Stimulated activated naive CD4-positive, alpha-beta T cell treated with Interleukin-2 at 50 U/mL for 16 hours (primary cell): ENCODE results near the gene SLC12A5.
"Not testable (repeated sequence)": the region's sequence is repeated elsewhere in the genome, so short reads cannot be mapped to it uniquely, and the experiment has no call there.

Experiments used
- DNase-seq: peaks from one replicate; lab custom pipeline; 2025; lab: John Stamatoyannopoulos, UW

The SLC12A5 gene

GRCh38 chr20:46028772-46029371 lies at the start of gene SLC12A5:
TSS of gene SLC12A5 (plus strand) at chr20:46029215. CDS start at chr20:46029345, 130 bp downstream.
- no peak for DNase-seq

GRCh38 chr20:45981261-45981660 lies 47.8 kb upstream of the SLC12A5 start:
- DNase-seq, result no peak

- no peak for DNase-seq
Measured at GRCh38 chr20:45983279-45983743, 45.7 kb upstream of the SLC12A5 start.

GRCh38 chr20:45985573-45985972 lies 43.4 kb upstream of the SLC12A5 start:
- no peak for DNase-seq

- DNase-seq, result peak; percentile 66
Measured at GRCh38 chr20:45987108-45987780, 41.8 kb upstream of the SLC12A5 start.

- DNase-seq, result not testable (repeated sequence)
Measured at GRCh38 chr20:45988830-45989229, 40.2 kb upstream of the SLC12A5 start.

GRCh38 chr20:45991616-45992015 lies 37.4 kb upstream of the SLC12A5 start:
- DNase-seq, result no peak

GRCh38 chr20:45993197-45993951 lies 35.6 kb upstream of the SLC12A5 start:
- DNase-seq, result no peak

- no peak for DNase-seq
Measured at GRCh38 chr20:45994761-45995493, 34.1 kb upstream of the SLC12A5 start.

- not testable (repeated sequence) for DNase-seq
Measured at GRCh38 chr20:45995495-45996097, 33.4 kb upstream of the SLC12A5 start.

- DNase-seq, result no peak
Measured at GRCh38 chr20:45997187-45997586, 31.8 kb upstream of the SLC12A5 start.

- no peak for DNase-seq
Measured at GRCh38 chr20:45998337-45998736, 30.7 kb upstream of the SLC12A5 start.

GRCh38 chr20:45998761-45999160 lies 30.3 kb upstream of the SLC12A5 start:
- no peak for DNase-seq

- DNase-seq, result no peak
Measured at GRCh38 chr20:45999557-46000261, 29.3 kb upstream of the SLC12A5 start.

- DNase-seq, result no peak
Measured at GRCh38 chr20:46000262-46000996, 28.6 kb upstream of the SLC12A5 start.

GRCh38 chr20:46001498-46001897 lies 27.5 kb upstream of the SLC12A5 start:
- no peak for DNase-seq

- no peak for DNase-seq
Measured at GRCh38 chr20:46002008-46002407, 27.0 kb upstream of the SLC12A5 start.

GRCh38 chr20:46004187-46004586 lies 24.8 kb upstream of the SLC12A5 start:
- DNase-seq, result no peak

GRCh38 chr20:46004889-46005473 lies 24.0 kb upstream of the SLC12A5 start:
- no peak for DNase-seq
